NCI-H128 (cell line): ENCODE data around the gene FRAT1.
"Not testable (repeated sequence)": the region's sequence is repeated elsewhere in the genome, so short reads cannot be mapped to it uniquely, and the experiment has no call there.

ENCODE experiments used
- DNase-seq: peaks from one replicate; lab custom pipeline; 2025; ENCODE audit not compliant: unreplicated experiment; lab: John Stamatoyannopoulos, UW

Gene FRAT1

DNA sequence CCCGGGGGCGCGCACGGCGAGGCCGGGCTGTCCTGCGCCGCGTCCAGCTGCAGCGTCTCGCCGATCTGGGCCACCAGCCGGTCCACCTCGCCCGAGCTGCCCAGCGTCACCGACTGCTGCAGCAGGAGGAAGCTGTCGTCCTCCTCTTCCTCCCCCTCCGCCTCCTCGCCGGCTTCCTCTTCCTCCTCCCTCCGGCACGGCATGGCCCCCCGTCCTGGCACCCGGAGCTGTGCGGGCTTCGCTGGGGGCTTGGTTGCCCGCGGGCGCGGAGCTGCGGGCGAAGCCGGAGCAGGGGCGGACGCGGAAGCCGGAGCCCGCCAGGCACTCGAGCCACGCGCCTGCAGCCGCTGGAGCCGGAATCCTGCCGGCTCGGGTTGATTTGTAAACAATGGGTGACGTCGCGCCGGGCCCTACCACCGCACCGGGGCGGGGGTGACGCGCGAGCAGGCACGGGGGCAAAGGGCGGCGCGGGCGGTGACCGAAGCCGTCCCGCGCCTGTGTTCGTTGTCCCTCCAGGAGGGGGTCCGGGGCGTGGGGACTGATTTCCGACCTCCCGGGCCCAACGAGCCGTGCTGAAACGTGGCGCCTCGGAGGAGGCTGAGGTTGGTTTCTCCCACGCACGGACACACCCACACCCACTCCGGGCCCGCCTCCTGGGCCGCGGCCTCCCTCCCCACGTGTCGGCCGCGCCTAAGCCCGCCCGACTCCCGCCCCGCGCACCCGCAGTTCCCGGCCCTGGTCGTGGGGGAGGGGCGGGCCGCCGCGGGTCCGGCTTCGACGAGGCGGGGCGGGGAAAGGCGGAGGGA lies 15.5 kb downstream of the FRAT1 start, which contains the start of gene FRAT2:
Gene FRAT2 (minus strand): TSS at position 360 of the 806 bp plus-strand sequence. CDS start 157 bp downstream, at position 203.
- peak; percentile 58 for DNase-seq

DNA sequence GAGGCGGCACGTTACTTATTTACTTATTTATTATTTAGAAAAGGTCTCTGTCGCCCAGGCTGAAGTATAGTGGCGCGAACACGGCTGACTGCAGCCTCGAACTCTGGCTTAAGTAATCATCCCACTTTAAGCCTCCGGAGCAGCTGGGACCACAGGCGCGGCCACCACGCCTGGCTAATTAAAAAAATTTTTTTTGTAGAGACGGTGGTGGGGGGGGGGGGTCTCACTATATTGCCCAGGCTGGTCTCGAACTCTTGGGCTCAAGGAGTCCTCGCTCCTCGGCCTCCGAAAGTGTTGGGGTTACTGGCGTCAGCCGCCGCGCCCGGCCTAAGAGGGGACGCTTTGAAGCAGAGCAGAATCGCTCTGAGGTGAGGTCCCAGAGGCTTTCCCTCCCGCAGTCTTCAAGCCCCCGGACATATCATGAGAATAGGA lies 16.1 kb downstream of the FRAT1 start:
- no peak for DNase-seq

DNA sequence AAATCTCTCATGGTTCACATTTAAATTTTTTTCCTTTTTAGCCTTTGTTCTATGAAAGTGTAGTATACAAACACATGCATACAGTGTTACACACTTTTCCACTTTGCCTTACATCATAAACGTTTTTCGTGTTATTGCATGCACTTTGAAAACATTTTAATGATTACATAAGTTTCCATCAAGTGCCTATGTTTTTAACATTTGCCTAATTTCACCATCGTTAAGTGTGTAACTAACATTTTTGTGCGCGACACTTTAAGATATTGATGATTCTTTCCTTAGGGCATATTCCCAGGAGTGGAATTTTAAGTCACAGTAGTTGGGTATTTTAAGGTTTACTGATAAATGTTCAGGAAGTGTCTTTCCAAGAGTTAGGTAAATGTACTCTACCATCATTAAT lies 16.9 kb downstream of the FRAT1 start:
- DNase-seq = no peak

DNA sequence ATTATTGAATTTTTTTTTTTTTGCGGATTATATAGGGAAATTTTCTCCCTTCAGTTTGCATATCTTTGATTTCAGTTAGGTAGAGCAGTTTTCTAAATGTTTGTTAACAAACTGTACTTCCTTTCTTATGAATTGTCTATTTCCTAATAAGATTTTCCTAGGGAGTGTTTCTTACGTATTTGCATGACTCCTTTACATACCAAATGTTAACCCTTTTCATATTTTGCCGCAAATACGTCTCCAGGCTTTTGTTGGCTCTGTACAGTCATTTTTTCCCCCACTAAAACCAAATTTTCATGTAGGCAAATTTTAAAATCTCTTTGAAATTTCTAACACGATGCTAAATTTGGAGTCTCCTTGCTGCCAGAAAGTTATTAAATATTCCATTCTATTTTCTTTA lies 17.4 kb downstream of the FRAT1 start:
- no peak for DNase-seq

DNA sequence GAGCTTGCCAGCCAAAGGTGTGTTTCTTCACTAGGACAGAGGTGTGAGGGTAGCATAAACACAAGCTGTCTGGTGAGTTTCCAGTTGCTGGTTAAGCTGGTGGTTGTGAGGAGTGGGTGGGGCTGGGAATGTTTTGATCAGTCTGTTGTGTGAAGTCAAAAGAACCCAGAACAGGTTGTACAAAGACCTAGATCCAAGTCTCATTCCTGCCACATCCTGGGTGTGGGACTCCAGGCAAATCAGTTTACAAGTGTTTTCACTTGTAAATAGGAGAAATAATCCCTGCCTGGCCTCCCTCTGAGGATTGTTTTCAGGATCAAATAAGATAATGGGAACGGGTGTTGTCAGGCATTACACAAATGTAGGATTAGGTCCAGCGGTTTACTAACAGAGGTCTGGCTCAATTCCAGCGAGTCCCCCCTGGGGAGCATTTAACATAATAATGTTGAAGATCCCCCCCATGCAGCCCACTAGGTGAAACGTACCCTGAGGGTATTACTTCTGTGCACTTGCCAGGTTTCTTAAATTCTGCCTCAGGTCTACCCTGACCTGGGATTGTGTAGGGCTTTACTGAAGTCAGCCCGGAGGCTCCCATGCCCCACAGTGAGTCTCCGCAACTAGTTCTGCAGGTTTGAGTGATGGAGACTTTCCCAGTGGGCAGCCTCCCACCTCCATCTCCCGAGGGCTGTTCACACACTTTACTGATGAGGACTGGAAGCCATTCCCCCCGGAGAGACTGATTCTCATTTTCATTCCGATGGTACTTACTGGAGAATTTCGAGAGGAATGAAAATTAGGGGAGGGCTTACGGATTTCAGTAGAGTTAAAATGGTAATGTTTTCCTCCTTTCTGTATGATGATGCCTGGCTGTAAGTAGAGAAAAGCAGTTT lies 18.1 kb downstream of the FRAT1 start:
- DNase-seq = no peak

DNA sequence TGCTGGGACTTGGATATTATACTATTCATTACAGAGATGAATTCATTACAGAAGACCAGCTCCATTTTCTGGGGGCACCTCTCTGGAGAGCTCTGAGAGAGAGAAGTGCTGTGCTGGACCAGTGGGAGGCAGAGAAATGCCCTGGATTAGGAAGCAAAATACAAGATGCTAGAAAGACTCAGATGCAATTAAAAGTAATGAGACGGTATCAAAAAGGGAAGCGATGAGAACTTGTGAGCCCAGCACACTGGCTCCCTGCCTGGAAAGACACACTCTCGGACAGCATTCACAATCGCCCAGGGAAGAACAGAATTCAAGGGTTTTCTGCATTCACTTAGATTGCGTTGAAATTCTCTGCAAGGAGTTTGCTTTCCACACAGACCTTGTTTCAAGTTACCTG lies 19.0 kb downstream of the FRAT1 start:
- DNase-seq = no peak

DNA sequence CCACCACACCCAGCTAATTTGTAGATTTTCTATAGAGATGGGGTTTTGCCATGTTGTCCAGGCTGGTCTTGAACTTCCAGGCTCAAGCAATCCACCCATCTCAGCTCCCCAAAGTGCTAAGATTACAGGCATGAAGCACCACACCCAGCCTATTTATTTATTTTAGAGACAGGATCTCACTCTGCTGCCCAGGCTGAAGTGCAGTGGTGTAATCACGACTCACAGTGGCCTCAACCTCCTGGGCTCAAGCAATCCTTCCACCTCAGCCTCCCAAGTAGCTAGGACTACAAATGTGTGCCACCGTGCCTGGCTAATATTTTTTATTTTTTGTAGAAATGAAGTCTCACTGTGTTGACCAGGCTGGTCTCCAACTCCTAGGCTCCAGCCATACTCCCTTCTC lies 22.3 kb downstream of the FRAT1 start:
- no peak for DNase-seq

DNA sequence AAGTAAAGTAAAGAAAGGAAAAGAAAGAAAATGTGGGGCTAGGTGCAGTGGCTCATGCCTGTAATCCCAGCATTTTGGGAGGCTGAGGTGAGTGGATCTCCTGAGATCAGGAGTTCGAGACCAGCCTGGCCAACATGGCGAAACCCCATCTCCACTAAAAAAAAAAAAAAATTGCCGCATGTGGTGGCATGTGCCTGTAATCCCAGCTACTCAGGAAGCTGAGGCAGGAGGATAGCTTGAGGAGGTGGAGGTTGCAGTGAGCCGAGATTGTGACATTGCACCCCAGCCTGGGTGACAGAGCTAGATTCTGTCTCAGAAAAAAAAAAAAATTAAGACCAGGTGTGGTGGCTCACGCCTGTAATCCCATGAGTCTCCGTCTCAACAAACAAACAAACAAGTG lies 24.6 kb downstream of the FRAT1 start:
- DNase-seq = not testable (repeated sequence)

DNA sequence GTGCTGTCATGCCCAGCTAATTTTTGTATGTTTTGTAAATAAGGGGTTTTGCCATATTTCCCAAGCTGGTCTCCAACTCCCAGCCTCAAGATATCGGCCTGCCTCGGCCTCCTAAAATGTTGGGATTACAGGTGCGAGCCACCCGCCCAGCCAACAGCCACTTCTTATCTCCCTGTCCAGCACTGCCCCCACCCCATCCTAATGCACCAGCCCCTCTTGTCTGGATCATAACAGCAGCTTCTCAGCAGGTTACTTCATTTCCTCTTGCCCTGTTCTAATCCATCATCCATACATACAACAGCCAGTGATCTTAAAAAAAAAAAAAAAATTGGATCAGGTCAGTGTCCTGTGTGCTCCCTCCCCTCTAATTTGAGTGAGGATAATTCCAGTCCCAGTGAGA lies 28.2 kb downstream of the FRAT1 start:
- DNase-seq = no peak

DNA sequence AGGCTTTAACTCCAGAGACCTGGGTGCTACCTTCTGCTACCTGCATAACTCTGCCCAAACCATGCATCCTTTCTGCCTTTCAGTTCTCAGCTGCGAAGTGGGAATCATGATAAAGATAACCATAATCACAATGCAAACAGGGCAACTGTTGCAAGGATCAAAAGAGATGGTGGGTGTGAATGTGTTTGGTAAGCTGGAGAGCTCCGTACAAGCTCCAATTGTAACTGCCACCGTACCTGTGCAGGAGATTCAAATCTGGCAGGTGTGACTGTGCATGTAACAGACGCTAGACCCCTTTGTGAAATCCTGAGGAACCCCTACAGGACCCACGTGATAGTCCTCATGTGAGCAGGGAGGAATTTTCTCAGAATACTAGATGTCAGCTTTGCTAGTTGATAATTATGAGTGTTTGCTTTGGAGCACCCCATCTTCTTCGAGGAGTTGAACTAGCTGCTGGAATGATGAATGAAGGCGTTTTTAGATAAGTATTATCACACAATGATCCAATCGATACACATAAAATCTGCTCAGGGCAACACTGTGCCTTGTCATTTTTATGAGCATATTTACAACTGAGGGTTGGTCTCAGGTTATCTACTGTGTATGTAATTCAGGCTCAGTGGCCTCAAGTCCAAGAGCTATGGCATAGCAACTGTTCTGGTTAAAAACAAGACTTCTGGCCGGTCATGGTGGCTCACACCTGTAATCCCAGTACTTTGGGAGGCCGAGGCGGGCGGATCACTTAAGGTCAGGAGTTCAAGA lies 30.9 kb downstream of the FRAT1 start:
- no peak for DNase-seq

DNA sequence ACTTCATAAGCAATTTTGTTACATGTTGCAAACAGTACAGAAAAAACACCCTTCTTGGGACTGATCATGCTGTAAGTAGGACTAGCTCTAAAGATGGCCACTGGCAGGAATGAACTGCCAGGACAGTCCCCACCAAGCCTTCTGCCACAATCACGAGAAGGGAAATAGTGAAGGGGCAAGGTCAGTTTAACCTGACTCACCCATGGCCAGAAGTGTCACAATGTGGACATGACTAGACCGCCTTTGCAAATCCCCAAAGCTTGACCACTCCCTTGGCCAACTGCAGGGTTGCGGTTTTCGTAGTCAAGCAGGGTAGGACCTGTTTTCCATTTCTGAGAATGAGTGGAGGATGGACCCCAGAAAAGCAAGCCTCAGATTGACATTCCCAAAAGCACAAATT lies 34.9 kb downstream of the FRAT1 start:
- DNase-seq = no peak

DNA sequence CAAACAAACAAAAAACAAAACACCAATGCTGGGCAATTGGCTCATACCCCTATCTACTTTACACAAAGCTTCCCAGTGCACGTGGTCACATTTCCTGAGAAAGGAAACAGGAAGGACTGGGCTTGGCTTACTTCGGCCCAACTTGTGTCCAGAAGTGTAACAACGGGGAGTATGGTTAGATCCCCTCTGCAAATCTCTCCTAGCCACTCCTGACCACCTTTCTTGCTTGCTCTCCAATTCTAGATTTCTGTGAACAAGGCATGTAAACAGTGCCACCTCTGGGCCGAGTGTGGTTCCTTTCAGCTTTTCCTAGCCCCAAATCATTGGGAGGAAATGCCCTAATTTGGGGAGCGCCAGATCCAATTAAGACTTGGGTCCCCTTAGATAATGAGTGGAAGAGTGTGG lies 36.5 kb downstream of the FRAT1 start:
- no peak for DNase-seq

DNA sequence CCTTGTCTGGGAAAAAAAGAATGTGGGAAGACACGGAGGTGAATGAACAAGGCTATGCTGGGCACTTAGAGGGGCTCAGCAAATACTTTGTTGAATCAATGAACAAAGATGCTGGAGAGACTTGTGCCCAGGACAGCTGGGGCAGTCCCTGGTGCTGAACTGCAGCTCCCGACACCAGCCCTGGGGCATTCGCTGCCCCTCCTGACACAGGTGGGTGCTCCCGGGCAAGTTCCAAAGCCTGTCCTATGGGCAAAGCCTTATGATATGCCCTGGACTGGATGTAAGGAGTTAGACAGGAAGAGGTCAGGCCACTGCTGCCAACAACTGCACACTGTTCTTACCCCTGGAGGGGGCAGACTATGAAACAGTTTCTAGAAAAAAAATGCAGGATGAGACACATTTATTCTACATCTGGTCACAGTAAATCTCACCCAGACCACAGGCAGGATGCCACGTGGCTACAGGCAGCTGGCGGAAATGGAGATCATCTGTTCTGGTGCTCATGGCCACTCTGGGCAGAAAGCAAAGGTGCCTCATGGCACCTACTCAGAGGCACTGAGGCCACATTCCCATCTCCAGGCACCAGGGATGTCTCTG lies 37.3 kb downstream of the FRAT1 start:
- no peak for DNase-seq

DNA sequence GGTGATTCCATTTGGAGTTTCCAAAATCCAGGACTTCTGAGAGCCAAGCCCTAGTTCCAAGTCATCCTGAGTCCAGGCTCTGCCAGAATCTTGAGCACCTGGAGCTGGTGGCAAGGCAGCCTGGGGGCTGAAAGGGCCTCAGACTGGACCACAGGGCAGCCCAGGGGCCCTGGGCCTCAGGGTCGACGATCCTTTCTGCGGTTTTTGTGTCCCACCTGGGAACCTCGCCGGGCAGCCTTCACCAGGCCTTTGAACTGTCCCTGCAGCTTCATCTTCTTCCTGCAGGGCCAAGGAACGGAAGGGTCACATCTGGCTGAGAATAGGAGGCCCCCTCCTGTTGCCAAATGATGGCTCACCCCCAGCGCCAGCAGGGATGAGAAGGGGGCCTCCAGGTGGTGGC lies 37.8 kb downstream of the FRAT1 start:
- DNase-seq = no peak

DNA sequence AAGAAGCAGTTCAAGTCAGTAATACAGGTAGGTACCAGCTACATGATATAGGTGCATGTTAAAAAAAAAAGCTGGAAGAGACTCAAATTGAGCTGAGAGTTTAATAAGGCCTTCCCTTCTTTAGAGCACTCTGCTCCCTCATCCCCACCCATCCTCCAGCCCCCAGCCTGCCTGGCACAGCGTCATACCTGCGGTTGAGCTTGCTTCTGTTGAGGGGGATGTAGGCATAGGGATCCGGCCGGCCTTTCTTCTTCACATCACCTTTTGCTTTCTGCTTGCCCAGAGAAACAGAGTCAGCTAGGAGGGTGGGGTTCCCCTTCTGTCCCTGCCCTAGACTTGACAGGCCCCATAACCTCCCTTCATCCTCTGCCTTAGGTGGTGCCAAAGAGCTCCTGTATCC lies 39.3 kb downstream of the FRAT1 start:
- no peak for DNase-seq

DNA sequence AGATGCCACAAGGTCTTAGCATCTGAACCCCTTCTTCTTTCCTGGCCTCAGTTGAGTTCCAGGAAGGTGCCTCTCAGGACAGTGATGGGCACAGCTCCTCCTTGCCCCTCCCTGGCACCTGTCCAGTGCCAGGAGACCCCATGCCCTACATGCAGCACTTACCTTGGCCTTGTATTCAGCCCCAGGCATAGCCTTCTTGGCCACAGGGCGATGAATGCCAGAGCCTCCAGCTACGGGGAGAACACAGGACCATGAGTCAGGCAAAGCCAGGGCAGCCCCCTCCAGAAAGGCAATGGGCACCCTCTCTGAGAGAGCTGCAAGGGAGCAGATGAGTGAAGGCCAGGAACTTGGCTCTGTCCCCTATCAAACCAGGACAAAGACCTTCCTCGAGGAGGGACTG lies 39.7 kb downstream of the FRAT1 start:
- DNase-seq = no peak

DNA sequence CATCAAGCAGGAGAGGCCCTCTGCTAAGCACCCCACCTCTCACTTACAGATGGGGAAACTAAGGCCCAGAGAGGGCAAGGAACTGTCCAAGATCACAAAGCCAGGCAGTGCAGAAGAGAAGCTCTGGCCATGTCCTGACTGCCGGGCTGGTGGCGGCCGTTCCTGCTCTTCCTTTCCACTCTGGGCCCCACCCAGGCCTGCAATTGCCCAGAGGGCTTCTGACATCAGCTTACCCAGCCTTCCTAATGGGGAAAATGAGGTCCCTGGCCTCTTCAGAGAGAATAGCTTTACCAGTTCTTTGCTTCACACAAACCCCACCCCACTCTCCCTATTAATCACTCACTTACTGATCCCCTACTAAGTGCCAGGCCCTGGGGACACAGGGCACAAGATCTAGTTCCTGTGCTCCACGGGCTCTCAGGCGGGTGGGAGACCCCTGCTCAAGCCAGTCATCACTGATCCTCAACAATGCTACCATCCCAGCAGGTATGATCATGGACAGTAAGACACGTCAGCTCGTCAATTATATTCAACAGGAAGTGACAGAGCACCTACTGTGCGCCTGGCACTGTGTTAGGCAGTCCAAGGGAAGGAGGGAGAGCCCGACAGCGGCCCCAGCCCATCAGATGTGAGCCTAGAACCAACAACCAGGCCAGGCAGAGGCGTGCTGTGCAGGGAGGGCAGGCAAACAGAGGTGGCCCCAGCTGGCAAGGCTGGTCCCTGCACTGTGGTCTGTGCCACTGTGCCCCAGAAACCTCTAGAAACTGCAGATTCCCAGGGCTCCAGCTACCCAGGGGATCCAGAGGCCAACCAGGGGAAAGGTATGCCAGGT lies 41.9 kb downstream of the FRAT1 start:
- no peak for DNase-seq

DNA sequence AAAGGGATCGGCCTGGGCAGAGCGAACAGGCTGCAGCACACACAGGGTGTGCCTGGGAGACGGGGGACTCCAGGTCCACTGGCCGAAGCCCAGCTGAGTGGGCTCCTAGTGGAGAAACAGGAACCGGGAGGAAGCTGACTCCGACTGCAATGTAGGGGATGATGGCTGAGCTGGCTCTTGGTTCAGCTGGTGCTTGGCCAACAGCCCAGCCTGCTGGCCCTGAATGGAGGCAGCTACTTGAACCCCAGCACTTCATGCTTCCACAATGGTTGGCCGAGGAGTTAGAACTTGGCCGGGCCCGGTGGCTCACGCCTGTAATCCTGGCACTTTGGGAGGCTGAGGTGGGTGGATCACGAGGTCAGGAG lies 42.4 kb downstream of the FRAT1 start:
- no peak for DNase-seq

DNA sequence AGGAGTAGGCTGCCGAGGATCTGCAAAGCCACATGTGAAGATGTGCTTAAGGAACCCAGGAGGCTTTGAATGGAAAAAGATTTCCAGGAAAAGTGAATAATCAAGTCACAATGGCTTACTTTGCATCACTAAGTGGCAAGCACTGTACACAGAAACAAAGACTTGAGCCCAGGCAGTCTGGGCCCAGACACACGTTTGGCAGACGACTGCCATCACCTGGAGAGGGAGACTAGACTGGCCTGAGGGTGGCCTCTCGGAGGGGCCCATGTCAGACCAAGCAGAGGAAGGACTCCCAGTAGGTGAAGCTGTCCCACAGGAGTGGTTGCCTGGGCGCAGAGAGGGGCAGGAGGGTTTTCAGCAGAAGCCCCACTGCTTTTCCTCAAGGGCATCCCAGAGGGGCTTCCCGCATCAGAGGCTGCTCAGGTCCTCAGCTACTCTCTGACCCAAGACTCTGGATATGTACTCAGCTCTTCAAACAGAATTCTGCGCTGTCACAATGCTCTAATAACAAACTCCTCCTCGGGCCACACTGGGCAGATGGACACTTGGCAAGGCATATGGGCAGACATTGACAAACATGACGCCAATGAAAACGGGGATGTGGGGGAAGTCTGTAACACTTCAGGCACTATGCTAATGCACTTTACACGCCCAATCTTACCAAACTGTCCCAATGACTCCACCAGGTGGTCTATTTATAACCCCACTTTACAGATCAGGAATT lies 43.4 kb downstream of the FRAT1 start:
- no peak for DNase-seq

DNA sequence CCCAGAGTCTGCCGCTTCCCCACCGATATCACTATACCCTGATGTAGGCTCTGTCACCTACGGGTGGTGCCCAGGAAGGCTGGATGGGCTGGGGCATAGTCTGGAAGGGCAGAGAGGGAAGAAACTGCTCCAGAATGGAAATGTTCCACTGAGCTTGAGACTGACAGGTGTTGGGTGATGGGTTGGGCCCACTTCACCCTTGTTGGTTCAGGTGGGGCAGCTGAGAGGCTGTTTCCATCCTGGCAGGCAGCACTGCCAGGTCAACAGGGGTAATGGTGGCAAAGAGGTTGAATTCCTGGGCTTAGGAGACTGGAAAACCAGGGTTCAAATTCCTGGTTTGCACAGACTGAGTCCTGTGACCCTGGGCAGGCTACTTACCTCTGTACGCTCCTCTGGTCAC lies 44.0 kb downstream of the FRAT1 start:
- DNase-seq = no peak
